ENCODE data around the gene ACOT6. TPM values are rescaled to one million over a fixed set of nuclear protein-coding genes. Genes with fewer than 3 reads are reported as not detected.

The ACOT6 gene
- polyA plus RNA-seq, 1 of the 3 experiments (the other 2 are of a cell fraction) = not detected

DNA sequence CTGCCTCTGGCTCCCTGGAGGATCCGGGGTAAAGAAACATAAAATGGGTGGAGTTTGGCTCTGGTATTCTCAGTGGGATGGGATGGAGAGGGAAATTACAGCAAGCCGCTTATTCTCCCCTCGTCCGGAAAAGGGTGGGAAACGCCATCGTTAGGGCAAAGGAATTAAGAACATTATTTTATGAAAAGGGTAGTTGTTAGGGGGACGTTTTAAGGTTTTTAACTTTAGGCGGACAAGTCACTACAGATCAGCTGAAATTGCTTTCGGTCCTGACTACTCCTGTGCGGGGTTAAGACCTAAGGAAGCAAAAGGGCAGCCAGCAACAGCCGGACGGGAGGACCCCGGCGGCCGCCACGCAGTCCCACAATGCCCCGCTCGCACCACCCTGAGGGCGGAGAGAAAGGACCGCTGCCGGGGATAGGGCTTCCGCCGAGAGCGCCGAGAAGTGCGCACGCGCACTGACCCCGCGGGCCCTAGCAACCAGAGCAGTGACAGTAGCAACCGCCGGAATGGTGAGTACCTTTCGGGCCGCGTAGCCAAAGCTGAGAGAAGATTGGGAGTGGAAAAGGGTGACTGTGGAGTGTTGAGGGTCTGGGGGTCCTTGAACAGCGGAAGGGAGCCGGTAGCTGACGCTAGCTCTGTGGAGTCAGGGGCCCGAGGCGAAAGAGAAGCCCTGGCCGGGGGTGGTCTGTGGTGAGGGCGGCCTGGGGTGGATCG is 32.4 kb downstream of the ACOT6 start, which contains the start of gene DNAL1:
DNAL1 (plus strand) TSS at position 456 of the 717 bp plus-strand sequence; CDS start at position 510, 54 bp downstream.
- WGBS (ENCODE audit: low lambda C conversion rate) = 1% methylated on average over 30 of the region's 43 CpGs
- POLR2A ChIA-PET = interaction anchor here (1.5 kb wide), 1 partner anchor 207 kb away, joined by 4 read pairs; the partner anchor contains the start of gene PTGR2
- CTCF ChIA-PET = interaction anchor here (0.8 to 3.5 kb wide), 3 partner anchors 11 to 438 kb away, joined by 3 to 13 read pairs (median 3); no protein-coding TSS in a partner anchor
- TF ChIP-seq NFIC (IDR thresholded peaks at IDR 0.05; ENCODE audit: borderline replicate concordance) (peak; percentile 41; the same call in 1 of the 2 replicates), USF2 (IDR thresholded peaks at IDR 0.05; ENCODE audit: borderline replicate concordance, low read depth, low read length) (no peak), EZH2phosphoT487 (IDR thresholded peaks at IDR 0.05; ENCODE audit: borderline replicate concordance, low read depth) (no peak), FOXM1 (IDR thresholded peaks at IDR 0.05; ENCODE audit: low read depth) (no peak), JUND (IDR thresholded peaks at IDR 0.05) (no peak), TAF1 (IDR thresholded peaks at IDR 0.05; ENCODE audit: borderline replicate concordance, low read depth, low read length) (no peak), RFX5 (IDR thresholded peaks at IDR 0.05; ENCODE audit: low read length) (no peak), IRF3 (IDR thresholded peaks at IDR 0.05; ENCODE audit: low read depth, low read length) (no peak), RAD21 (IDR thresholded peaks at IDR 0.05; ENCODE audit: low read length) (peak; percentile 6; the same call in 1 of the 2 replicates), USF1 (IDR thresholded peaks at IDR 0.05; ENCODE audit: borderline replicate concordance, low read depth) (no peak), NRF1 (IDR thresholded peaks at IDR 0.05; ENCODE audit: low read depth, low read length) (peak; percentile 80), RCOR1 (IDR thresholded peaks at IDR 0.05; ENCODE audit: low read length) (peak; percentile 4; the same call in 1 of the 2 replicates), SMC3 (IDR thresholded peaks at IDR 0.05; ENCODE audit: low read depth, low read length) (no peak), GATA2 (CRISPR knock-in tag; IDR thresholded peaks at IDR 0.05) (no peak), TEAD4 (IDR thresholded peaks at IDR 0.05; ENCODE audit: borderline replicate concordance, insufficient read depth) (no peak), MXI1 (IDR thresholded peaks at IDR 0.05; ENCODE audit: low read depth, low read length) (peak; percentile 81), EP300 (IDR thresholded peaks at IDR 0.05; ENCODE audit: borderline replicate concordance in 1 of 2, low read depth in 1 of 2, low read length in 1 of 2) (no peak), TCF12 (IDR thresholded peaks at IDR 0.05) (no peak), FOSL2 (IDR thresholded peaks at IDR 0.05; ENCODE audit: borderline replicate concordance, low read depth) (no peak), RXRA (IDR thresholded peaks at IDR 0.05; ENCODE audit: borderline replicate concordance, low read depth) (no peak), YY1 (IDR thresholded peaks at IDR 0.05; ENCODE audit: low read depth) (peak; percentile 63; the same call in 1 of the 2 replicates), POLR2AphosphoS5 (IDR thresholded peaks at IDR 0.05; ENCODE audit: low read depth, low read length) (peak; percentile 94), FOXJ3 (CRISPR knock-in tag; IDR thresholded peaks at IDR 0.05) (no peak)
- TF ChIP-seq, protein P1, sequence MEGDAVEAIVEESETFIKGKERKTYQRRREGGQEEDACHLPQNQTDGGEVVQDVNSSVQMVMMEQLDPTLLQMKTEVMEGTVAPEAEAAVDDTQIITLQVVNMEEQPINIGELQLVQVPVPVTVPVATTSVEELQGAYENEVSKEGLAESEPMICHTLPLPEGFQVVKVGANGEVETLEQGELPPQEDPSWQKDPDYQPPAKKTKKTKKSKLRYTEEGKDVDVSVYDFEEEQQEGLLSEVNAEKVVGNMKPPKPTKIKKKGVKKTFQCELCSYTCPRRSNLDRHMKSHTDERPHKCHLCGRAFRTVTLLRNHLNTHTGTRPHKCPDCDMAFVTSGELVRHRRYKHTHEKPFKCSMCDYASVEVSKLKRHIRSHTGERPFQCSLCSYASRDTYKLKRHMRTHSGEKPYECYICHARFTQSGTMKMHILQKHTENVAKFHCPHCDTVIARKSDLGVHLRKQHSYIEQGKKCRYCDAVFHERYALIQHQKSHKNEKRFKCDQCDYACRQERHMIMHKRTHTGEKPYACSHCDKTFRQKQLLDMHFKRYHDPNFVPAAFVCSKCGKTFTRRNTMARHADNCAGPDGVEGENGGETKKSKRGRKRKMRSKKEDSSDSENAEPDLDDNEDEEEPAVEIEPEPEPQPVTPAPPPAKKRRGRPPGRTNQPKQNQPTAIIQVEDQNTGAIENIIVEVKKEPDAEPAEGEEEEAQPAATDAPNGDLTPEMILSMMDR (IDR thresholded peaks at IDR 0.05) = no peak
- TF ChIP-seq, protein P2, sequence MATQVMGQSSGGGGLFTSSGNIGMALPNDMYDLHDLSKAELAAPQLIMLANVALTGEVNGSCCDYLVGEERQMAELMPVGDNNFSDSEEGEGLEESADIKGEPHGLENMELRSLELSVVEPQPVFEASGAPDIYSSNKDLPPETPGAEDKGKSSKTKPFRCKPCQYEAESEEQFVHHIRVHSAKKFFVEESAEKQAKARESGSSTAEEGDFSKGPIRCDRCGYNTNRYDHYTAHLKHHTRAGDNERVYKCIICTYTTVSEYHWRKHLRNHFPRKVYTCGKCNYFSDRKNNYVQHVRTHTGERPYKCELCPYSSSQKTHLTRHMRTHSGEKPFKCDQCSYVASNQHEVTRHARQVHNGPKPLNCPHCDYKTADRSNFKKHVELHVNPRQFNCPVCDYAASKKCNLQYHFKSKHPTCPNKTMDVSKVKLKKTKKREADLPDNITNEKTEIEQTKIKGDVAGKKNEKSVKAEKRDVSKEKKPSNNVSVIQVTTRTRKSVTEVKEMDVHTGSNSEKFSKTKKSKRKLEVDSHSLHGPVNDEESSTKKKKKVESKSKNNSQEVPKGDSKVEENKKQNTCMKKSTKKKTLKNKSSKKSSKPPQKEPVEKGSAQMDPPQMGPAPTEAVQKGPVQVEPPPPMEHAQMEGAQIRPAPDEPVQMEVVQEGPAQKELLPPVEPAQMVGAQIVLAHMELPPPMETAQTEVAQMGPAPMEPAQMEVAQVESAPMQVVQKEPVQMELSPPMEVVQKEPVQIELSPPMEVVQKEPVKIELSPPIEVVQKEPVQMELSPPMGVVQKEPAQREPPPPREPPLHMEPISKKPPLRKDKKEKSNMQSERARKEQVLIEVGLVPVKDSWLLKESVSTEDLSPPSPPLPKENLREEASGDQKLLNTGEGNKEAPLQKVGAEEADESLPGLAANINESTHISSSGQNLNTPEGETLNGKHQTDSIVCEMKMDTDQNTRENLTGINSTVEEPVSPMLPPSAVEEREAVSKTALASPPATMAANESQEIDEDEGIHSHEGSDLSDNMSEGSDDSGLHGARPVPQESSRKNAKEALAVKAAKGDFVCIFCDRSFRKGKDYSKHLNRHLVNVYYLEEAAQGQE (IDR thresholded peaks at IDR 0.05; ENCODE audit: low read depth, low read length) = no peak

More for the DNA sequence above, 32.4 kb downstream of the ACOT6 start, which contains the start of gene DNAL1:
- Histone ChIP-seq H2AFZ (ENCODE audit: low read depth) (peak within 1 kb of the TSS; percentile 99), H3K36me3 (replicated peaks in 1 of 2; ENCODE audit: control insufficient read depth in 1 of 2, insufficient read depth in 2 of 2, low read length in 1 of 2) (no peaks in the 10 kb centered on the region), H3F3A (replicated peaks; ENCODE audit: insufficient read depth) (peaks cover 21% of the 10 kb centered on the region), H4K20me1 (ENCODE audit: insufficient read depth) (no peaks in the 10 kb centered on the region), H3K4me2 (peak within 1 kb of the TSS; percentile 90), H3K4me1 (ENCODE audit: control insufficient read depth in 1 of 2, insufficient read depth in 2 of 2, low read depth in 1 of 2, low read length in 1 of 2) (peaks cover 0 to 14% of the 10 kb centered on the region in 2 experiments; a peak in 1 of 4 replicates), H3K9ac (peak within 1 kb of the TSS; percentile 92), H3K27me3 (ENCODE audit: insufficient read depth) (no peaks in the 10 kb centered on the region), H3K4me3 (ENCODE audit: low read depth in 2 of 2, low read length in 1 of 2) (peak within 1 kb of the TSS; percentile 77 to 99), H3K9me3 (no peaks in the 10 kb centered on the region), H3K79me2 (ENCODE audit: insufficient read depth) (peaks cover 30% of the 10 kb centered on the region), H3K9me2 (no peaks in the 10 kb centered on the region), H3K27ac (ENCODE audit: low read depth in 2 of 2, low read length in 1 of 2) (peak within 1 kb of the TSS; percentile 93 to 95)
- peak; percentile 95 for DNase-seq
